SU-DHL-6 (cell line): ENCODE measurements around the gene PRKCA.

Experiments used
- H2AFZ ChIP-seq: fragments of 200-600 bp; sonication (generic); 2 replicates; pipeline ENCODE4 v1.6.1; 2014; ENCODE audit warnings: low read depth, mild to moderate bottlenecking, moderate library complexity, mixed read lengths, antibody characterized with exemption, low read length; ENCODE audit not compliant: severe bottlenecking
- H3F3A ChIP-seq: fragments of 200-600 bp; shearing (Covaris generic); 2 replicates; pipeline ENCODE4 v1.6.0; 2016; ENCODE audit warnings: antibody characterized with exemption, mild to moderate bottlenecking; ENCODE audit not compliant: insufficient read depth
- H3K27ac ChIP-seq: fragments of 200-600 bp; sonication (generic); 2 replicates; pipeline ENCODE4 v1.5.1; 2016; ENCODE audit warnings: low read depth, mild to moderate bottlenecking, low read length, moderate library complexity, mixed read lengths
- H3K27me3 ChIP-seq: fragments of 200-600 bp; sonication (generic), shearing (Covaris generic); 2 replicates; pipeline ENCODE4 v1.6.0; 2014; ENCODE audit warnings: mild to moderate bottlenecking, low read length
- H3K36me3 ChIP-seq: fragments of 200-600 bp; sonication (generic); 2 replicates; pipeline ENCODE4 v1.6.1; 2014; ENCODE audit warnings: mild to moderate bottlenecking, low read length, mixed read lengths
- H3K4me2 ChIP-seq: fragments of 300-600, 200-600 bp; shearing (Covaris generic), sonication (generic); 2 replicates; pipeline ENCODE4 v1.6.0; 2014; ENCODE audit warnings: low read length, low read depth, mild to moderate bottlenecking; ENCODE audit not compliant: poor library complexity, severe bottlenecking
- H3K4me3 ChIP-seq: fragments of 200-600 bp; sonication (generic); 2 replicates; pipeline ENCODE4 v1.5.1; 2014; ENCODE audit warnings: antibody characterized with exemption, low read length, mild to moderate bottlenecking, mixed read lengths; ENCODE audit not compliant: insufficient read depth, poor library complexity, severe bottlenecking
- H3K79me2 ChIP-seq: fragments of 200-600 bp; sonication (generic); 2 replicates; pipeline ENCODE4 v1.6.1; 2014; ENCODE audit warnings: mild to moderate bottlenecking, low read length, moderate library complexity; ENCODE audit not compliant: insufficient read depth
- H3K9ac ChIP-seq: fragments of 200-600 bp; sonication (generic); 2 replicates; pipeline ENCODE4 v1.7.0; 2014; ENCODE audit warnings: mild to moderate bottlenecking, low read length
- H3K9me2 ChIP-seq: fragments of 200-600 bp; sonication (generic); replicated peaks from 2 replicates; pipeline ENCODE4 v1.6.1; 2014; ENCODE audit warnings: low read length; ENCODE audit not compliant: insufficient read depth
- H3K9me3 ChIP-seq: fragments of 200-600 bp; sonication (generic); 2 replicates; pipeline ENCODE4 v1.6.1; 2014; ENCODE audit warnings: low read length, mixed read lengths; ENCODE audit not compliant: insufficient read depth
- H4K20me1 ChIP-seq: fragments of 200-600 bp; sonication (generic); 2 replicates; pipeline ENCODE4 v1.6.1; 2014; ENCODE audit warnings: low read depth, mild to moderate bottlenecking, antibody characterized with exemption, low read length, moderate library complexity, mixed read lengths
- CTCF ChIP-seq: fragments of 200-600 bp; sonication (generic); IDR thresholded peaks from one replicate; pipeline ENCODE4 v1.5.1; 2017; ENCODE audit warnings: antibody characterized with exemption, mild to moderate bottlenecking, low read length, moderate library complexity; ENCODE audit not compliant: insufficient read depth, poor library complexity, severe bottlenecking
- EZH2phosphoT487 ChIP-seq: fragments of 200-600 bp; sonication (generic), shearing (Covaris generic); conservative IDR thresholded peaks from 2 replicates; pipeline ENCODE4 v1.6.1; 2018; ENCODE audit warnings: mild to moderate bottlenecking, antibody characterized with exemption, low read length, moderate library complexity, mixed read lengths

The PRKCA gene

GRCh38 chr17:66691644-66692420, 389.4 kb downstream of the PRKCA start:
- Histone ChIP-seq H3F3A (no peaks in the 10 kb centered on the region), H2AFZ (no peak overlapping the region), H3K4me3 (no peak overlapping the region), H3K79me2 (no peaks in the 10 kb centered on the region), H3K9me3 (no peaks in the 10 kb centered on the region), H3K27ac (no peak overlapping the region), H3K9ac (no peak overlapping the region), H3K27me3 (no peaks in the 10 kb centered on the region), H3K9me2 (no peaks in the 10 kb centered on the region), H3K36me3 (peaks cover 52% of the 10 kb centered on the region), H3K4me2 (no peak overlapping the region), H4K20me1 (no peaks in the 10 kb centered on the region)
- TF ChIP-seq CTCF (no peak), EZH2phosphoT487 (no peak)

- H3K27ac ChIP-seq: no peak overlapping the region
- no peak overlapping the region for H3K4me3 ChIP-seq
- no peak overlapping the region for H3K9ac ChIP-seq
- no peak overlapping the region for H3K4me2 ChIP-seq
- no peaks in the 10 kb centered on the region for H3K9me2 ChIP-seq
- TF ChIP-seq CTCF: no peak
- TF ChIP-seq EZH2phosphoT487: no peak
- H3K27me3 ChIP-seq: no peaks in the 10 kb centered on the region
- no peaks in the 10 kb centered on the region for H3K79me2 ChIP-seq
- H4K20me1 ChIP-seq: no peaks in the 10 kb centered on the region
- H3K9me3 ChIP-seq: no peaks in the 10 kb centered on the region
- H3F3A ChIP-seq: no peaks in the 10 kb centered on the region
- no peak overlapping the region for H2AFZ ChIP-seq
- peaks cover 52% of the 10 kb centered on the region for H3K36me3 ChIP-seq
These were observed 389.9 kb downstream of the PRKCA start for GRCh38 chr17:66692421-66692690.

GRCh38 chr17:66695098-66695497, 392.7 kb downstream of the PRKCA start:
- Histone ChIP-seq H2AFZ (no peak overlapping the region), H4K20me1 (no peaks in the 10 kb centered on the region), H3K9me3 (no peaks in the 10 kb centered on the region), H3K27ac (no peak overlapping the region), H3K4me2 (no peak overlapping the region), H3K9me2 (no peaks in the 10 kb centered on the region), H3F3A (0 out of 2 replicates have a peak, but pooled peaks cover 5% of the 10 kb centered on the region), H3K4me3 (no peak overlapping the region), H3K9ac (no peak overlapping the region), H3K36me3 (peaks cover 45% of the 10 kb centered on the region), H3K27me3 (no peaks in the 10 kb centered on the region), H3K79me2 (no peaks in the 10 kb centered on the region)
- no peak for TF ChIP-seq CTCF
- TF ChIP-seq EZH2phosphoT487: no peak
